Neural cell (in vitro differentiated cells): Measurements from ENCODE around the gene P2RY14.

Experiments
- CTCF ChIP-seq: fragments of 450-650 bp; IDR thresholded peaks from 2 replicates; pipeline ENCODE4 v1.5.1; 2014; ENCODE audit warnings: antibody characterized with exemption, mild to moderate bottlenecking, moderate library complexity; ENCODE audit not compliant: poor library complexity, severe bottlenecking
- EZH2 ChIP-seq: fragments of 200-600, 300-800 bp; shearing (Covaris generic), sonication (generic); IDR thresholded peaks from 2 replicates; pipeline ENCODE4 v1.6.1; 2014; ENCODE audit warnings: antibody characterized with exemption, low read length, borderline replicate concordance, mild to moderate bottlenecking; ENCODE audit not compliant: insufficient read depth, poor library complexity, severe bottlenecking
- POLR2AphosphoS5 ChIP-seq: IDR thresholded peaks from 2 replicates; pipeline ENCODE4 v1.6.1; 2012

- TF ChIP-seq EZH2 (no peak), POLR2AphosphoS5 (no peak), CTCF (peak; percentile 77)
Observed at GRCh38 chr3:151282921-151283320, 4.6 kb upstream of the P2RY14 start.
